DMS153 (cell line): ENCODE measurements around the gene CDR2.
"Not testable (repeated sequence)": the region's sequence is repeated elsewhere in the genome, so short reads cannot be mapped to it uniquely, and the experiment has no call there.

Experiments used
- DNase-seq: peaks from one replicate; lab custom pipeline; 2025; lab: John Stamatoyannopoulos, UW

CDR2 gene

DNA sequence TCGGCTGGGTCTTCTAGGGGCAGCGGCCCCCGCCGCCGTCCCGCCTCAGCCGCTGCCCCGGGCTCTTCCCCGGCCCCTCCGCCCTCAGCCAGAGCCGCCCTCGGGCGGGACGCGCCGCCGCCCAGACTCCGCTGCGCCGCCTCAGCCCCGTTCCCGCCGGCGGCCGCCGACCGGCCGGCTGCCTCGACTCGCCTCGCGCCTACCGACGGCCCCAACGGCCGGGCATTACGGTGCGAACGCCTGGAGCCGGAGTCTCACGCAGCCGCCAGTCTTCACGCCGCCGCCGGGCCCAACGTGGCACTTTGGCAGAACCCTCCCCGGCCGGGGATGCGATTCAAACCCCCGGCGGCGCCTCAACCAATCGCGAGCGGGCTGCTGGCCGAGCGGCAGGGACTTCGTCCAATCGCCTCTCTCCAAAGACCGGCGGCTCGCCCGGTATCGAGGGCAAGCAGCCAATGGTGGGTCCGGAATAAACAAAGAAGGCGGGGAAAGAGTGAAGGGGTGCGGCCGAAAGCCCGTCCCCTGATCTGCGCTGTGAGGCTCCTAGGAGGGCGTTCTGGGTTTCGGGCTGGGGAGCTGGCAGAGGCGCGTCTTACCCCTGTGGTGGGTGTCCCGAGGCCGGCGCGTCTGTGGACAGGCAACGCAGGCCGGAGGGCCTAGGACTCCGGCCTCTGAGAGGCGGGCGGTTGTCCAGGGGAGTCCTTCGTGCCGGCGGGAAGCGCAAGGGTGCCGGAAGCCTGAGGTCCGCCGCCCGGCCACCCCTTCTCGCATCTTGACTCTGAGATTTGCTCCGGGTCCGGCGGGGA lies at the start of gene CDR2:
CDR2 (minus strand) TSS at position 309 of the 806 bp plus-strand sequence. CDS start 310 bp downstream, outside the sequence.
- DNase-seq: peak; percentile 93

DNA sequence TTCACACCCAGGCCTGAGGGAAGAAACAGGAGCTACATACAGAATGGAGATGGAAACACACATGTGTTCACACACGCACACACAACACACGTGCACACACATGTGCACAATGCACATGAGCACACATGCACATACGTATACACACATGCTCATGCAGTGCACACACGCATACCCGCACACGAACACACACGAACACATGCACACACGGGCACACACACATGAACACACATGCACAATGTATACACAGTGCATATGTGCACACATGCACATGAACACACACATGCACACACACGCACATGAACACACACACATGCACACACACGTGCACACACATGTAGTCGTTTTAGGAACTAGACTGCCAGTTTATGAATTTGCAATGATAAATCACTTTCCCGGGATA lies 49.3 kb upstream of the CDR2 start:
- no peak for DNase-seq

DNA sequence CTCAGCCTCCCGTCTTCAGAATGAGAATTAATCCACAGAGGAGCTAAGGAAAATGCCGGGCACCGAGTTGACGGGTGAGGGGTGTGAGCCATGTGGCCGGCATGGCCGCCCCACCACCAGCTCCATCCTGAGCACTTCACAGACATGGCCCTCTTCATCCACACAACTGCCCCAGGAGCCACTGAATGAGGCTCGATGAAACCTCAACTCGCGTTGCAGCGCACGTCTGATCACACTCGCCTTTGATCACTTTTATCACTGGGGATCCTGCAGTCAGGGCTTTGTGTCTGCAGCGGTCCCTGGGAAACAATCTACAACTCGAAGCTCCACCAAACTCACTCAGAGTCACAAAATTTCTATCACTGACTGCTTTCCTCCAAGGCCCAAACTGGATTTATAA lies 46.7 kb upstream of the CDR2 start:
- no peak for DNase-seq

DNA sequence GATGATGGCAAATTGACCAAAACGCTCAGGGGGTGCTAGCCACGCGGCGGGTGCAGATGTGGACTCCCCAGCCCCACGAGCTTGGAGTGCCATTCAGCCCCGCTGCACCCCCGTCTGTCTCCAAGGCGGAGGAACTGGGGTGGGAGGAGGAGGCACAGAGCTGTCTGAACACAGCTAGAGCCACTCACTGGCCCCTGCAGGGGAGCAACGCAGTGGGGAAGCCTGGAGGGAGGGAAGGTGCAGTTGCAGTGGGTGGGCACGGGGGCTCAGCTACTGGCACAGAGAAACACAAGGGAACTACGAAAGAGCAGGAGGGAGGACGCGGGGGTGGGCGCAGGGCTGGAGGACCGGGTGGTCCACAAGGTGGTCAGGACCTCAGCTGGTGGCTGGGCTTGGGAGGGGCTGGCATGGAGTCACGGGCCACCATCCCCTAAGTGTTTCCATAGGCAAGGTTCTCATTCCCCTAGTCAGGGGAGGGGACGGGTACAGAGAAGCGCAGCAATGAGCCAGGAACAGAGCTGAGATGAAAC lies 46.3 kb upstream of the CDR2 start:
- DNase-seq: no peak

DNA sequence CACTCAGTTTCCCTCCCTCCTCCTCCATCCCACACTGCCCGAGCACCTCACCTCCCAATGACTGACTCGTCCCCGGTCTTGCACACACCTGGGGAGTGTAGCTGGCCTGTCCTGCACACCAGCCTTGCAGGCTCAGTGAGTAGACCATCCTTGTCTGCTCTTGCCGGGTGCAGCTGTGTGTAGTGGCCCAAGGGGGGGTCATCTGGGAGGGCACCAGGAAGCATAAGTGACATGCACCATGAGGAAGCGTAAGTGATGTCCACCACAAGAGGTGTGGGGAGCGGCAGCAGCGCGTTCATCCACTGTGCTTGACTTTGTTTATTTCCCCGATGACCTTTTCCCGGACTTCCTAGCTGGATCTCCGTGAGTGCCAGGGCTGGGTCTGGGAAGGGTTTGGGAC lies 45.5 kb upstream of the CDR2 start:
- DNase-seq: no peak

DNA sequence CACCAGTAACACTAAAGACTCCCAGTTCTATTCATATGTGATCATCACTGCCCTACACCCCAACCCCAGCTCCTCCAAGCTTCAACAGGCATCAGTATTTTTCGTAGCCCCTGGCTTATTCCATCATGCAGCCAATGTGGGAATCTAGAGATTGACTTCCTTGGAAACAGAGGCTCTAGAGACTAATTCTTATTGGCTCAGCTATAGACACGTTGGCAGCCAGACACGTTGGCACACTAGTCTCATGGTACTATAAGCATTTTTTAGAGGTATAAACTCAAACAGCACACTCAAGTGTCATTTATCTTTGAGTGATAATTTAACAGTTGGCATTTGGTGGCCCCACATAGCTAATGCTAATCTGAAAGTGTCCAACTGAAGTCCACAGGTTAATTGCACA lies 44.4 kb upstream of the CDR2 start:
- no peak for DNase-seq

DNA sequence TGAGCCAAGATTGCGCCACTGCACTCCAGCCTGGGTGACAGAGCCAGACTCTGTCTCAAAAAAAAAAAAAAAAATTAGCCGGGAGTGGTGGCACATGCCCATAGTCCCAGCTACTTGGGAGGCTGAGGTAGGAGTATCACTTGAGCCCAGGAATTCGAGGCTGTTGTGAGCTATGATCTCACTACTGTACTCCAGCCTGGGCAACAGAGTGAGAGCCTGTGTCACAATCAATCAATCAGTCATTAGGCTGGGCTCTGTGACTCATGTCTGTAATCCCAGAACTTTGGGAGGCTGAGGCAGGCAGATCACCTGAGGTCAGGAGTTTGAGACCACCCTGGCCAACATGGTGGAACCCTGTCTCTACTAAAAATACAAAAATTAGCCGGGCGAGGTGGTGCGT lies 43.4 kb upstream of the CDR2 start:
- DNase-seq: not testable (repeated sequence)

DNA sequence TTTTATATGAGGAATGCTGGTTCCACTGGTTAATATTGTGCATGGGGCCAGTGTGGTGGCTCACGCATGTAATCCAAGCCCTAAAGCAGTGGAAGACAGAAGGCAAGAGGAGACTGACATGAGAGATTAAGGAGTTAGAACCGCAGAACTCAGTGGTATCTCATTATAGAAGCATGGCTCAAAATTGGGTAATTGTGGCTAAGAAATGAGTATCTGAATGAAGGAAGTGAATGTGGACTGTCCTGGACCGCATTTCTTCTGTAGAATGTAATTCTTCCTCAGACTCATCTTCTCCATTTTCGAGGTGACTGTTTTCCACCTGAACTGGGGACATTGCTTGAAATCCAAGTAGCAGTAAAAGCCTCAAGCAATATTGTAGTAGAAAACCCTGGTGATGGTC lies 42.6 kb upstream of the CDR2 start:
- DNase-seq: no peak

DNA sequence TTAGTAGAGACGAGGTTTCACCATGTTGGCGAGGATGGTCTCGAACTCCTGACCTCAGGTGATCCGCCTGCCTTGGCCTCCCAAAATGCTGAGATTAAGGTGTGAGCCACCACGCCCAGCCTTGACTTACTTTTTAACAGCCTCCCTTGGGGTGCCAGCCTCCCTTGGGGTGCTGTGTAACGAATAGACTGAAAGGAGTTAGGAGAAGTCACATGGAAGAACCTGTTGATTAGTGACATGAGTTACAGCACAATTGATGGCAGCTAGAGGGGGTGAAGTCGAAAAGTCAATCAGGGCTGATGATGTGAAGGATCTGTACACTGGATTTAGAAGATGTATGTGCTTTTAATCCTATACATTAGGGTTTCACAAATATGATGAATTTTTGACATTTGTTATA lies 39.4 kb upstream of the CDR2 start:
- DNase-seq: no peak

DNA sequence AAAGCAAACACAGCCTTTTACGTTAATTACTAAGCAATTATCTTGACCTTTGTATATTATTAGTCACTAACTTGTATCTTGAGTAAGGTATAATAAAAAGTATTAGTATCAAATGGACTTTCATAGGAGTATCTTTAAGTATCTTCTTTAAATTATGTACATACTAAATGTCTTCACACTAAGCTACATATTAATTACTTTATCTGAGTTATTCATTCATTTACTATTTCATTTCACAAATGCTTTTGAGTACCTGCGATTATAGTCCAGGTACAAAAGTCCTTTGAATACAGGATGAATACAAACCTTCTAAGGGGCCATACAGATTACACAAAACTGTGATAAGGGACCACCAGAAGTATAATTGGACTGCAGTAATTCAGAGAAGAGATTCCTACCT lies 33.1 kb upstream of the CDR2 start:
- DNase-seq: no peak

DNA sequence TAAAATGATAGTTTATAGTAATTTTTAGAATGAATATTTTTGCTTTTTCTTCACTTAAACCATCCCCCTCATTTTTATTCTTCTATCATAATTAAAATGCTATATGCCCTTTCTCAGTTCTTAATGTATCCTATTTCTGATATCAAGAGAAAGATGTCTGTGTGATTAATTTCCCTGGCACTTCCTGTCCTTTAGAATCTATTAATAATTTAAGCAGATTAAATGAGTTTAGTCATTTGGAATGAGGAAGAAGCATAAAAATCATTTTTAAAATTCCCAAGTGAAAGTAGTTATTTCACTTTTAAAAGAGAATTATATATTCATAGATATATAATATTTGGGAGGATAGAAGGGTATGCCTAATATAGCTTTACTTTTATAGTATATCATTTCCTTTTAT lies 27.8 kb upstream of the CDR2 start:
- DNase-seq: no peak

DNA sequence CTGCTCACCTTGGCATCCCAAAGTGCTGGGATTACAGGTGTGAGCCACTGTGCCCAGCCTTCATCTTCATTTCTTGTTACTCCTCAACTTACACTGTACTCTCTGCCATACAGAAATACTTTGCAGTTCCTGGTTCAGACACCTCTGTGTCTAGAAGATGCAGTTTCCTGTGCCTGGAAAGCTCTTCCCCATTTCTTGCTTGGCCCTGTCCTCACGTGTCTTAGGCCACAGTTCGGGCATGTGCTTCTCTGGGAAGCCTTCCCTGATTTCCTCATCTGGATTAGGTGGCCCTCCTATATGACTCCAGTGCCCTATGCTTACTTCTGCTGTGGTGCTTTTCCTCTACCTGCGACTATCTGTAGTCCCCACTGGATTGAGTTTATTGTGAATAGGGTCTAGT lies 26.5 kb upstream of the CDR2 start:
- DNase-seq: no peak

DNA sequence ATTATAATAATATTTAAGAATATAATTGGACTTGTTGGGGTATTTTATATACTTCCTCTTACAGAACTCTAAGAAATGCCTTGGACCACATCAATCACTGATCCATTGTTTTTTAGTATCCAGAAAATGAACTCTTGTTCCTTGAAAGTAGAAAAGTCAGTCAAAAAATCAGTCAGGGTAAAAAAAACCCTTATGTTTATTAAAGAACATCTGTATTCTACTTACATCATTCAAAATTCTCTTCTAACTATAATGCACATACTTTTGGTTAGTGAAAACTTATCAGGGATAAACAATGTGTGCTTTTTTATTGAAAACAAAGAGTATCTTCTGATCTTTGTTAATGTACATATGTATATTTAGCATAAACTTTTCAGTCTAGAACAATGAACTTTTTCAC lies 23.5 kb upstream of the CDR2 start:
- DNase-seq: no peak

DNA sequence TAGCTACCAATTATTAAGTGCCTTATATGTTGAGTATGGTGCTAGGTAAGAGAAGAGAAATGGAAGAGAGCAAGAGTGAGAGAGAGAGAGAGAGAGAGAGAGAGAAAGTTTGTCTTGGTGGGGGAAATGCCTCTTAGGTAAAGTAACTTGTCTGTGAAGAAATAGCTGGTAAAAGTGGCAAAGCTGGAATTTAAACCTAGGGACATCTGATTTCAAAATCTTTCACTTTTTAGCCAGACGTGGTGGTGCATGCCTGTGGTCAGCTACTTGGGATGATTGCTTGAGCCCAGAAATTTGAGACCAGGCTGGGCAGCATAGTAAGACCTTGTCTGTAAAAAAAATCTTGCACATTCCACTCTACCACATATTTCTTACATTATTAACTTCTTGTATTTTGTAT lies 23.0 kb upstream of the CDR2 start:
- no peak for DNase-seq

DNA sequence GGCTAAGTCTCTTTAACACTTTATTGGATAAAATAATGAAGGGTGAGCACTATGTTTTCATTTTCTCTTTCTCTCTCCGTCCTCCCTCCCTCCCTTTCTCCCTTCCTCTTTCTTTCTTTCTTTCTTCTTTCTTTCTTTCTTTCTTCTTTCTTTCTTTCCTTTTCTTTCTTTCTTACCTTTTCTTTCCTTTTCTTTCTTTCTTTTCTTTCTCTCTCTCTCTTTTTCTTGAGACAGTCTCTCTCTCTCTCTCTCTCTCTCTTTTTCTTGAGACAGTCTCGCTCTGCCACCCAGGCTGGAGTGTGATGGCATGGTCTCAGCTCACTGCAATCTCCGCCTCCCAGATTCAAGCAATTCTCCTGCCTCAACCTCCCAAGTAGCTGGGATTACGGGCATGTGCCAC lies 21.5 kb upstream of the CDR2 start:
- no peak for DNase-seq

DNA sequence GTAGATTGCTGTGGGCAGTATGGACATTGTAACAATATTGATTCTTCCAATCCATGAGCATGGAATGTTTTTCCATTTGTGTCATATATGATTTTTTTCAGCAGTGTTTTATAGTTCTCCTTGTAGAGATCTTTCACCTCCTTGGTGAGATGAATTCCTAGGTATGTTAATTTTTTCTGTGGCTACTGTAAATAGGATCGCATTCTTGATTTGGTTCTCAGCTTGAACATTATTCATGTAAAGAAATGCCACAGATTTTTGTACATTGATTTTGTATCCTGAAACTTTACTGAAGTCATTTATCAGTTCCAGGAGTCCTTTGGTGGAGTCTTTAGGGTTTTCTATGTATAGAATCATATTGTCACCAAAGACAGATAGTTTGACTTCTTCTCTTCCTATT lies 19.7 kb upstream of the CDR2 start:
- DNase-seq: no peak

DNA sequence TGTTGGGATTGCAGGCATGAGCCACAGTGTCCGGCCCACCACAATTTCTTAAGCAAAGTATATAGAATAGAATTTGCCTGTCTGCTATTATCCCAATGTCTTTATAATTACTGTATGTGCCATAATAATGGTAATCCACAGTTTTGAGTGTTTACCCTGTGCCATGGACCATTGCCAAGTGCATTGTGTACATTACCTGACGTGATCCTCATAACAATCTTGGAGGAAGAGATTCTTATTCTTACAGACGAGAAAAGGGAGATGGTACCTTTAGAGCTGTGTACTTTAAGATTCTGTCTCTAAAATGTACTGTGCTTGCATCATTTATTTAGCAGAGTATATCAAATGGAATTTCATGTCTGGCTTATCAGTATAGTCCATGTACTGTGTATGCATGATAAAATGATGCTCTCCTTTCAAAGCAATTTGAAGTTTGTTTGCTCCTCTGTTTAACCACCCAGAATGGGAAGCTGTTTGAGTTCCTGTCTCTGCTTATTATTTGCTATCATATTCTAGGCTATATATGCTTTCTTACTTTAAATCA lies 13.8 kb upstream of the CDR2 start:
- DNase-seq: no peak

DNA sequence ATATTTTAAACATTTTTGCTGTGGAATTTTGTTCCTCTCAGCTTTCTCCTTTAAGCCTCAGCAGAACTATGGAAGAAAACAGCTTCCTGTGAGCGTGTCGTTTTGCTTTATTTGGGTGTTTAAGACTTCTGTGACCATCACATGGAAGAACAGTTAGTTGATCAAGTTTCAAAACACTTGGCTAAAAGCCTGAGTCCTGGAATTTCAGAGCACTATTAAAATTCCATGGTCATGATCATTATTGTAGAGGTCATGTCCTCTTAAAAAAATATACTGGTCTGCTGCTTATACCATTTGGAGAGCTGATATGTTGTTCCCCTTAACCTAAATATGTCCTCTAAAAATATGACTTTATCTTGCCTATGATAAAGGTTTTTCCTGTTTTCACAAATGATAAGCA lies 12.6 kb upstream of the CDR2 start:
- DNase-seq: no peak

DNA sequence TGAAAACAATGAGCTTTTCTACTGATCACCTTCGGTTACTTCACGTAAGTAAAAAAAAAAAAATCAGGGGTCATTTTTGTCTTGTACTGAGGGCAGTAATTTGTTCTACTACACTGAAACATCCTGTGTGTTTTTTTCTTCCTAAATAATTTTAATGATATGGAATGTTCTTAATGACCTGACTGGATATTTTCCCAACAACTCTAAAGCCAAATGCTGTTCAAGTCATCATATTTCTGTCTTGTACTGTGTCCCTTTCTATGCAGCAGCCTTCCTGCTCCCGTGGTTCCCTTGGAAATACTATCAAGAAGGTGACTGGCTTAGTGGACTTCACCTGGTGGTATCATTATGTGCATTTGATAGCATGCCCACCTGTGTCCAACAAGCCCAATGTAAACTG lies 10.8 kb upstream of the CDR2 start:
- DNase-seq: no peak

DNA sequence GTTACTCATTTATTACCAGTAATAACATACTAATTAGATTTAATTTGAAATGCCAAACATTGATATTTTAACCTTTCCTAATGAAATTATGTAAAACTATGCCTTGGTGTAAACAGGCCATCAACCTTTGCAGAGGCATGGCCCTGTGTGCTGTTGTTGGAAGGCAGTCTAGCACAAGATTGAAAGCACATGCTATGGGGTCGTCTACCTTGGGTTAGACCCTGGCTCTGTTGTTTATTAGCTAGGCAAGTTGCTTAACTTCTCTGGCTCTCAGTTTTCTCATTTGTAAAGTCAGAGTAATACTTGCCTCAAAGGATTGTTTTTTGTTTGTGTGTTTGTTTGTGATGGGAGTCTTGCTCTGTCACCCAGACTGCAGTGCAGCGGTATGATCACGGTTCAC lies 9.4 kb upstream of the CDR2 start:
- no peak for DNase-seq

DNA sequence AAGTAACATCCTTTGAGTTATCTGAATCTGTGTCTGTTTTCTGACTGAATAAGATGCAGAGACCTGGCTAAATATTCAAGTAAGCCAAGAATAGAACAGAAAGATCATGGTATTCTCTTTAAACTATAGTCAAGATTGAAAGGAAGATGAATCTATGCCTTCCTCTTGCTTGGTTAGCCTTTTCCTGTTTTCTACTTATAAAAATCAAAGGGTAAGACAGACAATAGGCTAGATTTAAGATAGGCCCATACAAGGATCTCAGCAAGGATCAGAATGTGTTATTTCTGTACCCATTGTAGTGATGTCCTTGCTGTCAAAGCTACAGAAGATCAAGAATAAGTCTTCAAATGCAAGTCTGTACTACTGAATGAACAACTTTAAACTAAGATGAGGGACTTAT lies 7.0 kb upstream of the CDR2 start:
- no peak for DNase-seq

DNA sequence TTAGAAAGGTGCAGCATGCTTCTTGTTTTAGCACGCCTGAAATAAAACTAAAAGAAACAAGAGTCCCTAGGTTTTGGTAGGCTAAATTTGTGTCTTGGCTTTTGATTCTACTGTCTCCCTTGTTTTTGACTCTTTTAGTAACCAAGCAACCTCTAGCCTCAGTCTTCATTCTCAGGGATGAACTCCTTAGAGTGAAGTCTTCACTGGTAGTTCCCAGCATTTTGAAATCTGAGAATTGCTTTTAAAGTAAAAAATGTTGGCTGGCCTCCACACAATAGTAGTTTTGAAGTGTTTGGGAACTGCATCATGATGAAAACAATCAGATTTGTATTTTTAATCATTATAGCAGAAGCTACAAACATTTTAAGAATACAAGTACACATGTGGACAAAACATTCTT lies 6.1 kb upstream of the CDR2 start:
- no peak for DNase-seq

DNA sequence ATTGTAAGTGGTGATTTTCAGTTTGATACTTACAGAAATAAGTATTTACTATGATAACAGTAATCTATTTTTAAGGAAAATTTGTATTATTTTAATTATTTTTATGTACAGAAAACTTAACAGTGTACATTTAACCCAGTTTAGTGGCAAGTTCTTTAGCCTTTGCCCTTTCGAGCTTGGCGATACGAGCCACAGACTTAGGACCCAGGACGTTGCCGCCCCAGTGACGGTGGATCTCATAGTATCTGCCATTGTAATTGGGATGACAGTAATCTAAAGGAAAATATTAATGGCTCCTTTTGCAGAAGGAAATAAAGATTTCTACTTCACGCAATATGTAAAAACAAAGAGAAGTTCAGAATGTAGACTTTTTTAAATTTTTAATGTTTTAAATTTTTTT lies 5.2 kb upstream of the CDR2 start:
- DNase-seq: no peak
